Measurements from ENCODE around the gene ID2.

The ID2 gene

DNA sequence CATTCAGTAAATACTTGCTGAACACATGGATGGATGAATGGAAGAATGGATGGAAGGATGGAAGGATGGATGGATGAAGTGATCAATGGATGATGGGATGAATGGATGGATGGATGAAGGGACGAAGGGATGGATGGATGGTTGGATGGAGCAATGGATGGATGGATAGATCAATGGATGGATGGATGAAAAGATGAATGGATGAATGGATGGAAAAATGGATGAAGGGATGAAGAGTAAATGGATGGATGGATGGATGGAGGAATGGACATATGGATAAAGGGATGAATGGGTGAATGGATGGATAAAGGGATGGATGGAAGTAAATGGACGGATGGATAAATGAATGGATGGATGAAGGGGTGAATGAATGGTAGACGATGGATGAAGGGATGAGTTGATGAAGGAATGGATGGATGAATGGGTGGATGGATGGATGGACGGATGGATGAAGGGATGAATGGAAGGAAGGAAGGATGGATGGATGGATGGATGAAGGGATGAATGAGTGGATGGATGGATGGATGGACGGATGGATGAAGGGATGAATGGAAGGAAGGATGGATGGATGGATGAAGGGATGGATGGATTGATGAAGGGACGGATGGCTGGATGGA is 13.9 kb upstream of the ID2 start:
- no peak for DNase-seq (ENCODE audit: low read depth in 3 of 3, low spot score in 1 of 3)

DNA sequence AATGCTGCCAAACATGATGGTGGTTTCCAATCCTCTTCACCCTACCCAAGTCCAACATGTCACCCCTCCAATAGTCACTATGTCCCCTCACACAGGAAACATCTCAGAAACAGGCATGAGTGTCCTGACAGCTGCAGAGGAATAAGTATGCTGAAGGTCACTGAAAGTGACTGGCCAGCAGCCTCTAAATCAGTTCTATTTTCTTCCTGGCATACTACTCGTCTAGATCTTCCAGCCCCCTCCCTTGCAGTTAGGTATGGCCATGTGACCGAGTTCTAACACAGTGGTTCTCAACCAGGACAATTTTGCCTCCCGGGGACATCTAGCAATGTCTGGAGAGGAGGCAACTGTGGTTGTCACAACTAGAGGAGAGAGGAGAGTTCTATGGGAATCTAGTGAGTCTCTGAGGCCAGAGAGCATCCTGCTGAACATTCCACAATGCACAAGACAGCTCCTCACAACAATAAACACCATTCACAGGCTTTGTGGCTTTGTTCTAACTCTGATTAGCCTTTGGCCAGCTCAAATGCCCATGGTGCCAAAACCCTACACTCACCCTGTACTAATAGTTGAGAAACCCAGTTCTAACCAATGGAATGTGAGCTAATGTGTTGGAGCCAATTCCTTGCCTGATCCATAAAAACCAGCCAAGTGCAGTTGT is 12.6 kb upstream of the ID2 start:
- DNase-seq (ENCODE audit: low read depth in 3 of 3, low spot score in 1 of 3) = no peak

GRCh38 chr2:8670580-8670979 is 11.3 kb upstream of the ID2 start:
- DNase-seq (ENCODE audit: low read depth in 3 of 3, low spot score in 1 of 3) = no peak

- DNase-seq (ENCODE audit: low read depth in 3 of 3, low spot score in 1 of 3) = no peak
These were observed 10.7 kb upstream of the ID2 start for GRCh38 chr2:8671176-8671575.

GRCh38 chr2:8671802-8672201 is 10.1 kb upstream of the ID2 start:
- no peak for DNase-seq (ENCODE audit: low read depth in 3 of 3, low spot score in 1 of 3)

GRCh38 chr2:8672940-8673339 is 8.9 kb upstream of the ID2 start:
- DNase-seq (ENCODE audit: low read depth in 3 of 3, low spot score in 1 of 3) = no peak

DNA sequence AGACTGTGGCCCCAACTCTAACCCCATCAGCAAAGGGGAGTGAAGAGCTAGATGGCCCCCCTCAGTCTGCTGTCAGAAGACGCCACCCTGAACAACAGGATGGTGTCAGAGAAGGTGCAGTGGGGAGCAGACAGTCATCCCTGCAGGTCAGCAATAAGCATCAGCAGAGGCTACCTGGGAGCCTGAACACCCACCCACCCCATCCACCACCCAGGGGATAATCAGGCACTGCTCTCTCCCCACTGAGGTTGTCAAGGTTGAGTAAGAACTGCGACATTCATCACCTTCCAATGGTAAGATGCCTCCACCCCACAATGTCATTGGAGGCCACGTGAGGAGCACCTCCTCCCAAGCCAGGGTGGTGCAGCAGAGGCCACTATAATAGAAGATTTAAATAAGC is 8.5 kb upstream of the ID2 start:
- DNase-seq (ENCODE audit: low read depth in 3 of 3, low spot score in 1 of 3) = no peak

- no peak for DNase-seq (ENCODE audit: low read depth in 3 of 3, low spot score in 1 of 3)
These were observed 7.3 kb upstream of the ID2 start for GRCh38 chr2:8674420-8675009.

GRCh38 chr2:8675543-8675942 is 6.3 kb upstream of the ID2 start:
- DNase-seq (ENCODE audit: low read depth in 3 of 3, low spot score in 1 of 3) = no peak

DNA sequence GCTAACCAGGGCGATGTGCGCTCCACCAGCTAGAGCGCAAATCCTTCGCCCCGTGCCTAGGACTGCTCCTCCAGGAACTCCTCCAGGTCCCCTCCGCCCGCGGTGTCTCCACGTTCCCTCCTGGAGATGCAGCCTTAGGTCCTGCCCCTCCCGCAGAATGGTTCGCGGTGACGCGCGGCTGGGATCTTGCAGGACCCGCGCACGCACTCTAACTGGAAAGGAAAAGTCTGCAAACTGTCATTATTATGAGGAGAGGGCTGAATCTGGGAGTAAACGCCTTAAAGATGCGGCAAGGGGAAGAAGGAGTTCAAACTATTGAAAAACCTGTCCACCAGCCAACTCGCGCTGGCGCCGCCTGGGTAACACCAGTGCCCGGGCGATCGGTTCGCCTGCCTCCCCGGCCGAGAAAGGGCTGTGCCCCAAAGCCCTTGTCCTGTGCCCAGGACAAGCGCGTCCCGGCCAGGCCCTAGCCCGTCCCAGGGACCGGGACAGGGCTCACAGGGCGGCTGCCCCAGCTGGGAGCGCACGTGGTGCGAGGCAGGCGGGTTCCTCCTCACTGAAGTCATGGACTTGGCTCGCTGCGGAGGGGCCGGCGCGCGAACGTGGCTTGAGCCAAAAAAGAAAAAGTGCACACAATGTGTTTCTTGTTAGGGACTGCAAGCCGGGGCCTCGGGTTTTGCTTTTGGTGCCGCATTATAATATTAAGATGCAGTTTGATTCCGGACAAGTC is 5.5 kb upstream of the ID2 start:
- no peak for DNase-seq (ENCODE audit: low read depth in 3 of 3, low spot score in 1 of 3)

GRCh38 chr2:8676921-8677645 is 4.8 kb upstream of the ID2 start:
- DNase-seq (ENCODE audit: low read depth in 3 of 3, low spot score in 1 of 3) = no peak

DNA sequence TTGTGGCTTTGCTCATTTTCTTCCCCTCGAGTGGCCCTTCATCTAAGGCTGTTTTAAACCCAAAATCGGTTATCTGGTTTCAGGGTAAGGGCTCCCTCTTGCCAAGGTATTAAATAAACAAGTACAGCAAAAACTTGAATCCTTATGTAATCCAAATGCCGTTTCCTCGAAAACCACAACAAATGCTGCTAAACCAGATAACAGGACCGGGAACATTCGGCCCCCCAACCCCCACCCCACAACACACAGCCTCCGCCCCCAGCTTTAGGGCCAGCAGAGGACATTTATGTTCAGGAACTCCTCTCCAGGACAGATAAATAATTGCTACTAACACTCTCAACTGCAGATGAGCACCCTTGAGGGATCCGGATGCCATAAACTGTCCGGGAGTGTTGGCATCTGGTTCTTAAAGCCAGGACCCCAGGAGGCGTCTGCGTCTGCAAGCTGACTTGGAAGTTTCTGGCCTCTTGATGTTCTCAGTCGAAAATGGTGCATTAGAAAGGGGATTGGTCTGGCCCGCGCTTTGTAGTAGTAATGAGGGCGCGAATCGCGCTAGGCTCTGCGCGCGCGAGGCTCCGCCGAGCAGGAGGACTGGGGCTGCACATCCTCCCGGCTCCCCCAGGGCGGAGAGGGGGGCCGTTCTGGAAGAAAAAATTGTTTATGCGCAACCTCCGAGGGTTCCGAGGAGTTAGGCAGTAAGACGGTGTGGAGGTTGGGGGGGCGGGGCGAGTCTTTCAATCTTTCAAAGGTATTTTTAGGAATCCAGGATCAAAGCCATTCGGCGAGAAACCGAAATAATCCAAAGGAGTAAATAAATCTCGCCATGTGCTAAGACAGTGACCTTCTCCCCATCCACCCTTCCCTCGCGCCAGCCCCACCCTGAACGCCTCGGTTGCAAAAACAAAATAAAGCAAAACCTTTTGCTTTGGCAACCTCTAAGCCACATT is 3.9 kb upstream of the ID2 start:
- DNase-seq (ENCODE audit: low read depth in 3 of 3, low spot score in 1 of 3) = no peak

DNA sequence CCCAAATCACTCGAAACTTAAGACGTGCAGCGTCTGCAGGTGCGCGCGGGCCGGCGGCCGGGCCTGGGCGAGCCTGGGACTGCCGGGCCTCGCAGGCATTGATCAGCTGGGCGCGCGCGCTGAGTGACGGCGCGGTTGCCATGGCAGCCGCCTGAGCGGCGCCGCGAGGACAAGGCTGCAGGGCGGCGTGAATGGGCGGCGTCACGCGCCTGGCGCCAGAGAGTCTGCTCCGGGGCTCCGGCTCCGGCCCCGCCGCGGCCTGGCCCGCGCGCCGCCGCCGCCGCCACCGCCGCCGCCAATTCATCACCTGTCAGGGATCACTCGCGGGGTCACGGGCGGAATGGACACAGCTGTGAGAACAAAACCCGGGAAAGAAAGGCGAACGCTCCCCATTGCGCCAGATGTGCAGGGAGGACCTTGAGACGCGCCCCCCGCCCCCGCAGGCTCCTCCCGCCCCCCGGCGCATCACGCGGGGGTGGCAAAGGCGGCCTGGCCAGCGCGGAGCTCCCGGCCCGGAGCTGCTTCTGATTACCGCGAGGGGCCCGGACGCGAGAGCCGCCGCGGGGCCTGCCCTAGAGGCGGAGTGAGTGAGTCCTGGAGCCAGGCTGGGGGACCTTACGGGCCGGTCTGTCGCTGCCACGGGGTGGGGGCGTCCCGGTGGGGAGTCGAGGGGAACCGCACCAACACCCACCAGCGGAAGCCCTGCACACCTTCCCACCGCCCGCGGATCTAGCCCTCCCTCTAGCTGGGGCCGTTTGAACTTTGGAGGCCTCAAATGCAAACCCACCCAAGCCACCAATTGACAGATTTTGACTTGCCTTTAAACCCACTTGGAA is 2.9 kb upstream of the ID2 start:
- DNase-seq (ENCODE audit: low read depth in 3 of 3, low spot score in 1 of 3) = peak in 2 of 3 donors; percentile 51 to 59

DNA sequence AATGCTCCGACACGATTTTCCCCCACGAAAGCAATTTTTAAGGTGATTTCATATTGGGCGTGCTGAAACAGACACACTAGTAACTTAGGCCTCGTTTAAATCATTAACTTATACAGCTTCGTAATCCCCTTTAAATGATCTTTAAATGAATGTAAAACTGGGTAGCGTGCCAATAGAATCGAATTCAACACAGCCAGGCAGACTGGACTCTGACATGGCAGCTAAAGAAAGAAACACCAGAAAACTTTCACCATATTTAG is 2.4 kb upstream of the ID2 start:
- DNase-seq (ENCODE audit: low read depth in 3 of 3, low spot score in 1 of 3) = no peak

DNA sequence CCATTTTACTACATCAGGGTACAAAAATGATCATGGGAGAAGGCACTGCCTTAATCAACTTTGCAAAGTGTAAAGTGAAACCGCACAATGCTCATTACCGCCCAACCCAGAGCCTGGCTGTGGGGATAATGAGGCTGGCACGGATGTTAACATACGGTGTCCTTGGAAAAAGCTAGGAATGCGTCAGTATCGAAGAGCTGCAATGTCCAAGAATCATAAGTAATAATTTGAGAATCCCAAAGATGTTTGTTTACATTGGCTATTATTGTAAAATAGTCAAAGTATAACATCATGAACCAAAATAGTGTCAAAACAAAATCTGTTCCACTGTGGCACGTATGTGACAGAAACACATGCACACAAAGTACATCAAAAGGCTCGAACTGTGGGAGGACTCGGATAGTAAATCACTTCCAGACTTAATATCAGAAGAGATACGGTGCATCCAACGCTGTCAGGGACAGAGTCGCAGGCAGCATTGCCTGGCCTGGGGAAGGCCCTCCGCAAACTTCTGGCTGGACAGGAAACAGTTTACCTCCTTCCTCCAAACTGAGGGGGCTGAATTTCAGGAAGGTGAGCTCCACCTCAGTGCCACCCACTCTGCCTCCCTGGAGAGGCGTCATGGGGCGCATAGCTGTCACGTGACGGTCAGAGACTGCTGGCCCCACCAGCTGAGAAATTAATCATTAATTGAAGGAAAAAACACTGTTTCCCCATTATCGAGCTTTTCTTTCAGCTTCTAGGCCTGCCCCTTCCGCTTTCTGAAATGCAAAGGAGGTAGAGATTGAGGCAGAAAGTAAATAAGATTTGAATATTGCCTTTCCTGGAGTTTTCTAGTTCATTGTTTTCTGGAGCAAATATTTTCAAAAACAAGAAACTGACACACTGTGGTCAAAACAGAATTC is 1.8 kb upstream of the ID2 start:
- DNase-seq (ENCODE audit: low read depth in 3 of 3, low spot score in 1 of 3) = no peak

DNA sequence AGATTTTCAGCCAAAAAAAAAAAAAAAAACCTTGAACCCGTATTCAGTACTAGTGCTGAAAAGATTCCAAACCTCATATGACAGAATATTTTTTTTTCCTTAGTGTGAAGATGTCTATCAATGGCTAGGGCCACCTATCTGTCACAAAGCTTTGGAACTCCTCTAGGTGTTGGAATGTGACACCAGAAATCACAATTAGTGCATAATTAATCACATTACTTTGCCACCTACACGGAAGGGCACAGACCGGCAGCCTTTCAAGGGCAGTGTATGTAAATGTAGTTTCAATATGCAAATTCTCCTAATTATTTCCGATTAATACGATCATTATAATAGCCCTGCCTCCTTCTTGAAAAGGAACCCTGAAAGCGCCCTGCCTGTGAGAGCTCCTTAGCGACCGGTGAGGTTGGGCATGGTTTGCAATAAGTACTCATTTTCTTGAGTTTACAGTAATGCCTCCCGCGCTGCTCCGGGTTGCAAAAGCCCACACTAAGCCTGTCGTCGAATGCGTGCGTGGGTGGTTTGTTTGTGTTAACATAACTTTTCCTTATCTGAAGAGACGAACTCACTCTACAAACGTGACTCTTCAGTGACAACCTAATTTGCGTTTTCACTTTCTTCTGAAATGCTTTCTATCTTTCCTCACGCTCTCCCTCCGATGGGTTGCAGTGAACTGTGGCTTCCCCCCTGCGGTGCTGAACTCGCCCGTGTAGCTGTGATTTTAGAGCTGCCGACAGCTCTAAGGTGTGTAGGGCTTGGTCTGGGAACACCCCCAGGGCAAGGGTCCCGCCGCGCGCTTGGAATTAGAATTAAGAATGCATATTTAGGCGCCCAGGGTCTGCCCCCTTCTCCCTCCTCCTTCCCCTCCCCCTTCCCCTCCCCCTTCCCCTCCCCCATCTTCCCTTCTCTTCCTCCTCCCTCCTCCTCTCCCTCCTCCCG is 765 bp upstream of the ID2 start:
- peak in 1 of 3 donors; percentile 73 for DNase-seq (ENCODE audit: low read depth in 3 of 3, low spot score in 1 of 3)

All from stimulated activated CD4-positive, alpha-beta T cell treated with anti-CD3 and anti-CD28 coated beads, TNF-alpha, amount 100 ng/mL, for 1 hour (primary cell).